GM19193 (cell line): ENCODE results near the gene CERS6.

Experiments used
- POLR2A ChIP-seq: IDR thresholded peaks from 4 replicates; pipeline ENCODE4 v1.6.1; 2011; ENCODE audit not compliant: insufficient read depth, insufficient read length; ENCODE audit errors: extremely low read depth

The CERS6 gene

GRCh38 chr2:168574856-168575630 is 119.0 kb downstream of the CERS6 start:
- TF ChIP-seq POLR2A, result no peak

- TF ChIP-seq POLR2A, result no peak
Observed at GRCh38 chr2:168577885-168578284, 121.8 kb downstream of the CERS6 start.

DNA sequence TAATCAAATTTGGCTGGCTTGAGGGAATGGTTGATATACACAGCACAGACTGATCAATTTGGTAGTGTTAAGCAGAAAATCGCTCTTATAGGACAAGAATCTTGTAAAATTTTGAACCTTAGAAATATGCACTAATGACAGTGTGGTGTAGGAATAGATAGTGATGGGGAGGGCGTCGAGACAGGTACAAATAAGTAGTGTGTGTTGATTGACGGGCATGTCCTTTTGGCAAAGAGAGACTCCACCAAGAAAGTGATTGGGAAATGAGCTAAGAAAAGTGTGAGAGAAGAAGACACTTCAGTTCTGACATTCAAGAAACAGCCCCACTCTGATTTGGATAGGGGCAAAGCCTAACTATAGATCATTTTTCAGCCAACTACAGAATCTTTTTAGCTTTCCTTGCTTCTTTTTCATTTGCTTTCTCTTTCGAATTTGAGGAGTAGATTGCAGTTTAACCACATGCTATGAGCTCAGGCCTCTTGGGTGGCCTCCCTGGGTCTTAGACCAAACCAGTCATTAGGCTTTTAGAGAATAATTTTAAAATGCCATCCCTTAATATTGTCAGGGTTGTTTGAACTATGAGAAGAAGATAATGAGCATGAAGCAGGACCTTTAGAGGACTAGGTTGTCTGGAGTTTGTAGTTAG is 127.1 kb downstream of the CERS6 start:
- TF ChIP-seq POLR2A, result no peak

GRCh38 chr2:168583710-168584521 is 127.8 kb downstream of the CERS6 start:
- TF ChIP-seq POLR2A, result no peak

- no peak for TF ChIP-seq POLR2A
Observed at GRCh38 chr2:168584911-168585310, 128.8 kb downstream of the CERS6 start.

- TF ChIP-seq POLR2A, result no peak
Observed at GRCh38 chr2:168585700-168586099, 129.6 kb downstream of the CERS6 start.

DNA sequence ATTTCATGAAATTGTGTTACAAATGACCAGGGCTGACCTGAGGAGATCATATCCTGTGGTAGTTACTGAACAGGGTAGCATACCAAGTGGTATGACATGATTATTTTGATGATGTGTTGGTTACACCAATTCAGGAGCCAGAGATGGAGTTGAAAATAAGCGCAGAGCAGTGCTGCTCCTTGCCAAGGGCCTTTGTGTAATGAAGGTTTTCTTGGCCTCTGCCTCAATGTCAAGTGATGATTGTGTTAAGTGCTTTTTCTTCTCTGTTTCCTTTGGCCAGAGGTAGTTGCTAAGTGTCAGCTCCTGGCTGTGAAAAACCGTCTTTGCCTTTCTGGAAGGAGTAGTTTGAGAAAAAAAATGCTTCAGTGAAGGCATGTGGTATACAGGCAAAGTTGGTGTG is 131.2 kb downstream of the CERS6 start:
- no peak for TF ChIP-seq POLR2A

- TF ChIP-seq POLR2A, result no peak
Observed at GRCh38 chr2:168589236-168590211, 133.5 kb downstream of the CERS6 start.

DNA sequence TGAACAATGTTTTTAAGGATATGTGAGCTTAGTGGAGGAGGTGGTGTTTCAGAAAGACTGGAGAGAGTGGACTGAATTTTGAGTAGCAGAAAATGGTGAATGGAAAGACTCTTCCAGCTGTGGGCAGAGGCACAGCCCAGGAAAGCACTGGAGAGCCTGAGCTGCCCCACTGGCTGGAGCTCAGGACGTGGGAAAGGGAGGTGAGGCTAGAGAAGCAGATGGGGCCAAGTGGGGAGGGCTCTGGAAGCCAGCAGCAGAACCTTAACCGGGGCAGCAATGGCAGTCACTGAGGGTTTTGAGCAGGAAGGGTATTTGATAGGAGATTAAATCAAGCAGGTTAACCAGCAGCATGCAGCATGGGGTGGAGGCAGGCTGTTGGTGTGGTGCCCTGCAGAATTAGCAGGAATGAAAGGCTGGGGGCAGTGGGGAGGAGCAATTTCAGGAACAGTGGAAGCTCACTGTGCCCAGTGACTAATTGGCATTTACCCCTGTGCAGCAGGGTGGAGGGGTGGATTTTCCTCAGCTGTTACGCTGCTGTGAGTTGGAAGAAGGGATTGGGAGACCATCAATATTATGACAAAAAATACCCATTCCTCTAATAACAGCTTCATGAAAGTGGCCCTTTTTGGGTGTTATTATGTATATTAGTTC is 136.2 kb downstream of the CERS6 start:
- TF ChIP-seq POLR2A, result no peak

DNA sequence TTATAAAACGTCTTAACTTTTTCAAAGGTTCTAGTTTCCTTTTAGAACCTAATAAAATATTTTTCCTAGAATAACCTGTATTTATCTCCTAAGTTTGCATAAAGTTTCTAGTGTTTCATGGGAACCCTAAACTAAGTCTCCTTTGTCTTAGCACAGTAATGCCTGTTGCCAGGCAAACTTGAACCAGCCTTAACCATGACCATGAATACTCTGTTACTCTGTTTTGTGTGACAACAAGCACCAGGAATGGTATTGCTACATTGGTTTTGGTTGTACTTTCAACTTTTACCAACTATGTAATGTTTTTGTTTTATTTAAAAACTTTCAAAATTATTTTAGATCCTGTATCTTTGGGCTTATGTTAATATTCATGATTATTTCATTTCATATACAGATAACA is 137.6 kb downstream of the CERS6 start:
- no peak for TF ChIP-seq POLR2A

GRCh38 chr2:168594778-168595177 is 138.7 kb downstream of the CERS6 start:
- no peak for TF ChIP-seq POLR2A

- TF ChIP-seq POLR2A, result no peak
Observed at GRCh38 chr2:168596881-168597655, 141.0 kb downstream of the CERS6 start.

DNA sequence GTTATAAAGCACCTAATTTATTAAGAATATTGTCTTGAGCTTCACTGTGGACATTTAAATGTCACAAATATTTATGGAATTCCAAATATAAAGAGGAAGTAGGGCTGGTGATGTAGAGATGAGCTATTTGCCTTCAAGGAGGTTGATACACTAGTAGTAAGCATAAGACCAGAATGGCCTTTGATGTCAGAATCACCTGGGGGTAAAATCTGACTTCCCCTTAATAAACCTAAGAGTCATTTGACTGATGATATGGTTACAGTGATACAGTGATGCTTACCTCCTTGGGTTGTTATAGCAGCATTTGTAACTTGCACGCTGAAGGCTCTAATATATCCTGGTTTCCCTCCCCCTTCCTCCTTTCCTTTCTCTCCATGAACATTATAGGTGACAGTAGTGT is 143.7 kb downstream of the CERS6 start:
- no peak for TF ChIP-seq POLR2A
